Measurements from ENCODE around the gene NUP88. TPM values are rescaled to one million over a fixed set of nuclear protein-coding genes. Genes with fewer than 3 reads are reported as not detected.

Gene NUP88
- total and polyA plus RNA-seq, 2 donors (not counting 3 experiments of a cell fraction or from before 2014, with no cell fraction given), result 52.5 to 95.8 TPM

DNA sequence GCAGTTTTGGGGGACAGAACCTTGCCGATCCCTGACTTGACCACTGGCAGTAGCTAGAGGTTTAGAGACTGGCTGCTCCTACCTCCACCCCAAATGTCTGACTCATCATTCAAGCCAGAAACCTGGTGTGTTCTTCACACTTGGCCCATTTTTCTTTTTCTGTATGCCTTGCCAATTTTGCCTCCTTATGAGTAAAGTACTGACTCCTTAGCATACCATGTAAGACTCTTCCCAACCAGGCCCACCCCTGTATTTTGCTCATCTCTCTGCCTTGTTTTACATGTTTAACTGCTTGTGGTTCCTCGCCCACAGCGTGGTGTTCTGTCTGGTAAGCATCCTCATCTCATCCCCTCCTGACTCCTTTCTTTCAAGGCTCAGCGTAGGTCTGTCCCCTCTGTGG lies 37.9 kb downstream of the NUP88 start:
- no peak overlapping the region for H3K9ac ChIP-seq (replicated peaks; ENCODE audit: extremely low read depth, insufficient read depth, low read length)
- no peak overlapping the region for H3K4me2 ChIP-seq (ENCODE audit: insufficient read depth, low read length)
- ChIA-PET CTCF (interaction anchor here (2.0 kb wide), 1 partner anchor 9 kb away, joined by 7 read pairs; no protein-coding TSS in a partner anchor), POLR2A (no interaction called here)
- H3K4me1 ChIP-seq (ENCODE audit: control insufficient read depth, extremely low read depth, insufficient read depth, low read length), result no peaks in the 10 kb centered on the region
- no peaks in the 10 kb centered on the region for H3K9me1 ChIP-seq (replicated peaks; ENCODE audit: control insufficient read depth, extremely low read depth, insufficient read depth, low read length)
- TF ChIP-seq EZH2 (IDR thresholded peaks at IDR 0.05; ENCODE audit: borderline replicate concordance, low read depth, low read length, severe bottlenecking) (no peak), POLR2AphosphoS5 (IDR thresholded peaks at IDR 0.05; ENCODE audit: insufficient read depth, low read depth, low read length) (no peak), GATA2 (IDR thresholded peaks at IDR 0.05; ENCODE audit: insufficient read depth, insufficient read length, low read depth, low read length) (no peak), POLR2A (IDR thresholded peaks at IDR 0.05; ENCODE audit: low read depth, low read length) (no peak), JUN (IDR thresholded peaks at IDR 0.05; ENCODE audit: borderline replicate concordance, insufficient read depth, insufficient read length, low read depth) (no peak), MYC (IDR thresholded peaks at IDR 0.05; ENCODE audit: low read depth, low read length) (no peak), CTCF (IDR thresholded peaks at IDR 0.05; ENCODE audit: extremely low read depth in 1 of 2, insufficient read depth in 1 of 2, low read depth in 1 of 2, low read length in 2 of 2) (no peak), FOS (IDR thresholded peaks at IDR 0.05; ENCODE audit: borderline replicate concordance, insufficient read depth, low read length) (no peak)
- TF ChIP-seq, protein P1, sequence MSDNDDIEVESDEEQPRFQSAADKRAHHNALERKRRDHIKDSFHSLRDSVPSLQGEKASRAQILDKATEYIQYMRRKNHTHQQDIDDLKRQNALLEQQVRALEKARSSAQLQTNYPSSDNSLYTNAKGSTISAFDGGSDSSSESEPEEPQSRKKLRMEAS (IDR thresholded peaks at IDR 0.05; ENCODE audit: insufficient read depth, insufficient read length), result no peak
- no peak overlapping the region for H3K4me3 ChIP-seq (replicated peaks in 1 of 3; ENCODE audit: insufficient read depth in 1 of 3, low read depth in 1 of 3, low read length in 3 of 3)
- intact Hi-C loops (cut with micrococcal nuclease) (no loop called here), dilution Hi-C loops (cut with MboI; ENCODE audit: extremely low pct_ligation_motif_present, low sequenced_read_pairs) (no loop called here)
- no peaks in the 10 kb centered on the region for H3K79me2 ChIP-seq (ENCODE audit: control insufficient read depth, insufficient read depth, low read length)
- no peaks in the 10 kb centered on the region for H4K20me1 ChIP-seq (replicated peaks; ENCODE audit: control insufficient read depth, extremely low read depth, insufficient read depth, low read length)
- DNase-seq (ENCODE audit: low read depth, low spot score) (no peak), FAIRE-seq (no peak)
- no peak overlapping the region for H3K27ac ChIP-seq (ENCODE audit: insufficient read depth, low read depth, low read length)
- no TSS peak for BruUV-seq (replicated peaks)
- H3K9me3 ChIP-seq (replicated peaks; ENCODE audit: control insufficient read depth, insufficient read depth, low read length), result no peaks in the 10 kb centered on the region
- H3K27me3 ChIP-seq (ENCODE audit: control insufficient read depth in 2 of 2, insufficient read depth in 2 of 2, low read length in 2 of 2), result no peaks in the 10 kb centered on the region
- H3K36me3 ChIP-seq (ENCODE audit: control insufficient read depth in 2 of 2, extremely low read depth in 1 of 2, insufficient read depth in 2 of 2, low read length in 2 of 2), result peaks cover 16 to 48% of the 10 kb centered on the region in 2 experiments
- H2AFZ ChIP-seq (ENCODE audit: low read depth, low read length), result no peak overlapping the region
